ENCODE results near the gene AKAP13.

AKAP13 gene

DNA sequence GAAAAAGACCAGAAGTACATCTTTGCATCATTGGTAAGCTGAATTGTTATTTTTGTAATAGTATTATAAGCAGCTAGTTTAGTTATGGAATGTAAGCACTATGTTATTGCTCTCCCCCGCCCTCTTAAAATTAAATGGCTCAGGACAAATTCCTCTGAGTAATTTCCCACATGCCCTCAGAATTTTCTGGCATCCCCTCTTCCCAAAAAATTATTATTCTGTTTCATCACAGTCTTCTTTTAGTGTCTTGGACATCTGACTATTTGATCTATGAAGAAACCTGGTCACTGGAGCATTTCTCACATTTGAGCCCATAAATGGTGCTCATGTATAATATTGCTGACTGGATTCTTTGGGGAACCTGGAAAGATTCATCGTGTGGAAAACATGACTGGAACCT lies 346.1 kb downstream of the AKAP13 start:
- H3K27ac ChIP-seq = no peak overlapping the region
- H3K9ac ChIP-seq = no peak overlapping the region
- no peak overlapping the region for H3K4me2 ChIP-seq
- no peak overlapping the region for H3K4me3 ChIP-seq
- no peaks in the 10 kb centered on the region for H3K27me3 ChIP-seq
- no peak for TF ChIP-seq Cebpa-rat (IDR thresholded peaks at IDR 0.05)
- H3K9me3 ChIP-seq = no peaks in the 10 kb centered on the region
- H3K4me1 ChIP-seq = no peaks in the 10 kb centered on the region
- H4K20me1 ChIP-seq = no peaks in the 10 kb centered on the region; the same call in 1 of the 2 replicates
- peaks cover 98% of the 10 kb centered on the region for H3K36me3 ChIP-seq

DNA sequence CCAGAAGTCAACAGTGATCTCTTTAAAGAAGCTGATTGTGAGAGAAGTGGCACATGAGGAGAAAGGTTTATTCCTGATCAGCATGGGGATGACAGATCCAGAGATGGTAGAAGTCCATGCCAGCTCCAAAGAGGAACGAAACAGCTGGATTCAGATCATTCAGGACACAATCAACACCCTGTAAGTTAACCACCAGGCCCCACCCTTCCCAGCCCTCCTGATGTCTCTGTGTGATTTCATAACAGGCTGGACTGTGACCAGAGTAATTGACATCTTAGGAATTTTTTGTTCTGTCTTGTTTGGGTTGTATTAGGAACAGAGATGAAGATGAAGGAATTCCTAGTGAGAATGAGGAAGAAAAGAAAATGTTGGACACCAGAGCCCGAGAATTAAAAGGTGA lies 346.7 kb downstream of the AKAP13 start:
- Histone ChIP-seq H3K9ac (no peak overlapping the region), H3K9me3 (no peaks in the 10 kb centered on the region), H3K4me2 (no peak overlapping the region), H4K20me1 (no peaks in the 10 kb centered on the region; the same call in 1 of the 2 replicates), H3K27ac (no peak overlapping the region), H3K4me1 (no peaks in the 10 kb centered on the region), H3K36me3 (peaks cover 98% of the 10 kb centered on the region), H3K4me3 (no peak overlapping the region), H3K27me3 (no peaks in the 10 kb centered on the region)
- no peak for TF ChIP-seq Cebpa-rat (IDR thresholded peaks at IDR 0.05)

DNA sequence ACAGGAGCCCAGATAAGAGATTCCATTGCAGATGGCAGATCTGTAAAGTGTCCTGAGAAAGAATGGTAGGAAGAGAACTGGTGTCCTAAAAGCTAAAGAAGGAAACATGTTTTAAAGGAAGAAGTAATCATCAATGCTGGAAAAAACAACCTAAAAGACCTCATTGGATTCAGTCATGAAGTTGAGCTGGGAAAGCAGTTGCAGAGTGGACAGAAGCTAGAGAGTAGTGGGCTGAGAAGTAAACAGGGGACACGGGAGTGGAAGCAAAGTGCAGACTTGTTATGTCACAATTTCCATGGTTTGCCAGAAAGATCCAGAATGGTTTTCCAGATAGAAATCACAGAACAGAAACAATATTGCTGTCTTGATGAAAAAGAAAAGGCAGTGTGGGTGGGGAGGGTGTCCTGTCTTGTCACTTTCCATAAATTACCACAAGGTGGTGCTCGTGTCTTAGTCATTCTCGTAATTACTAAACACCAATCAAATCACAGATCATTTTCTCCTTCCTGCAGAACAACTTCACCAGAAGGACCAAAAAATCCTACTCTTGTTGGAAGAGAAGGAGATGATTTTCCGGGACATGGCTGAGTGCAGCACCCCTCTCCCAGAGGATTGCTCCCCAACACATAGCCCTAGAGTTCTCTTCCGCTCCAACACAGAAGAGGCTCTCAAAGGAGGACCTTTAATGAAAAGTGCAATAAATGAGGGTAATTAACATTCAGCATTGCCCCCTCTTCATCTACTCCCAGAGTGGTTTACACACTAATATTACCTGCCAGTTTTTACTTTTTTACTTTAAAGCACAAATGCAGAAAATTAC lies 349.8 kb downstream of the AKAP13 start:
- no peak overlapping the region for H3K4me2 ChIP-seq
- peaks cover 14% of the 10 kb centered on the region for H3K9me3 ChIP-seq
- no peak for TF ChIP-seq Cebpa-rat (IDR thresholded peaks at IDR 0.05)
- no peaks in the 10 kb centered on the region for H3K4me1 ChIP-seq
- H3K27me3 ChIP-seq = no peaks in the 10 kb centered on the region
- H3K27ac ChIP-seq = no peak overlapping the region
- H3K9ac ChIP-seq = no peak overlapping the region
- no peaks in the 10 kb centered on the region; the same call in 1 of the 2 replicates for H4K20me1 ChIP-seq
- H3K4me3 ChIP-seq = no peak overlapping the region
- H3K36me3 ChIP-seq = peaks cover 94% of the 10 kb centered on the region

DNA sequence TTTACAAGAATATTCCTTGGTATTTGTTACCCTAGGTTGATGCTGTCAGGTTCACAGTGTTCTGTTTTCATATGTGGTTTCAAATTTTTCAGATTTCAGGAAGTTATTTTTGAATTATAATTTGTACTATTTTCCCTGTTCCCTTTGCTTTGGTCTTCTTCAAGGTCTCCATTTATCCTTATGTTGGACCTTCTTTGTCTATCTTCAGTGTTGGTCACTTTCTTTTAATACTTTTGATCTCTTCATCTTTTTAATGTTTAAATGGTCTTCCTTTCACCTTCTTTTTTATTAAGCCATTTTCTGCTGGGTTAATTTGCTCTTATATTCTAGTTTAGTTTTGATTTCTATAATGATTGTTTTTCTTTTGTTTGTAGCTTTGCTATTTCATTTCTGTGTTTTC lies 353.0 kb downstream of the AKAP13 start:
- TF ChIP-seq Cebpa-rat (IDR thresholded peaks at IDR 0.05) = no peak
- H3K4me2 ChIP-seq = no peak overlapping the region
- no peaks in the 10 kb centered on the region for H3K27me3 ChIP-seq
- no peaks in the 10 kb centered on the region; the same call in 1 of the 2 replicates for H4K20me1 ChIP-seq
- H3K27ac ChIP-seq = no peak overlapping the region
- no peak overlapping the region for H3K9ac ChIP-seq
- H3K9me3 ChIP-seq = peaks cover 14% of the 10 kb centered on the region
- no peaks in the 10 kb centered on the region for H3K4me1 ChIP-seq
- H3K4me3 ChIP-seq = no peak overlapping the region
- H3K36me3 ChIP-seq = peaks cover 94% of the 10 kb centered on the region

DNA sequence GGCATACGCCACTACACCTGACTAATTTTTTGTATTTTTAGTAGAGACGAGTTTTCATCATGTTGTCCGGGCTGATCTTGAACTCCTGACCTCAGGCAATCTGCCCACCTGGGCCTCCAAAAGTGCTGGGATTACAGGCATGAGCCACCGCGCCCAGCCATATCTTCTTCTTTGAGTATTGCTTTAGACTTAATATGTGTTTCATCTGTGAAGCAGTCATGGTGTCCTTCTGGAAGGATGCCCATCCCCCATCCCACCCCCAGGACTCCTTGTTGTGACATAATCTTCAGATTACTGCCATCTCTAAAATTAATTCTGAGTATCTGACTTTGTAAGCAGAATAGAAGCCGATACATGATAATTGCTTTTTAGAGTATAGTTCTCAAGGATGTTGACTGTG lies 356.7 kb downstream of the AKAP13 start:
- Histone ChIP-seq H3K9ac (no peak overlapping the region), H3K4me1 (no peaks in the 10 kb centered on the region), H3K36me3 (peaks cover 84% of the 10 kb centered on the region), H3K4me2 (no peak overlapping the region), H3K27me3 (no peaks in the 10 kb centered on the region), H3K9me3 (peaks cover 14% of the 10 kb centered on the region), H4K20me1 (no peaks in the 10 kb centered on the region), H3K4me3 (no peak overlapping the region), H3K27ac (no peak overlapping the region)
- TF ChIP-seq Cebpa-rat (IDR thresholded peaks at IDR 0.05) = no peak

DNA sequence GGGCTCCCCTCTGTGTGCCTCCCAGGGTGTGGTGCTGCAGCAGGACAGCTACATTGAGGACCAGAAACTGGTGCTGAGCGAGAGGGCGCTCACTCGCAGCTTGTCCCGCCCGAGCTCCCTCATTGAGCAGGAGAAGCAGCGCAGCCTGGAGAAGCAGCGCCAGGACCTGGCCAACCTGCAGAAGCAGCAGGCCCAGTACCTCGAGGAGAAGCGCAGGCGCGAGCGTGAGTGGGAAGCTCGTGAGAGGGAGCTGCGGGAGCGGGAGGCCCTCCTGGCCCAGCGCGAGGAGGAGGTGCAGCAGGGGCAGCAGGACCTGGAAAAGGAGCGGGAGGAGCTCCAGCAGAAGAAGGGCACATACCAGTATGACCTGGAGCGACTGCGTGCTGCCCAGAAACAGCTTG lies 360.6 kb downstream of the AKAP13 start:
- TF ChIP-seq Cebpa-rat (IDR thresholded peaks at IDR 0.05) = no peak
- Histone ChIP-seq H3K9ac (no peak overlapping the region), H3K27ac (no peak overlapping the region), H3K4me1 (no peaks in the 10 kb centered on the region), H3K27me3 (no peaks in the 10 kb centered on the region), H3K36me3 (peaks cover 88% of the 10 kb centered on the region), H3K9me3 (no peaks in the 10 kb centered on the region), H3K4me2 (no peak overlapping the region), H4K20me1 (no peaks in the 10 kb centered on the region), H3K4me3 (no peak overlapping the region)

DNA sequence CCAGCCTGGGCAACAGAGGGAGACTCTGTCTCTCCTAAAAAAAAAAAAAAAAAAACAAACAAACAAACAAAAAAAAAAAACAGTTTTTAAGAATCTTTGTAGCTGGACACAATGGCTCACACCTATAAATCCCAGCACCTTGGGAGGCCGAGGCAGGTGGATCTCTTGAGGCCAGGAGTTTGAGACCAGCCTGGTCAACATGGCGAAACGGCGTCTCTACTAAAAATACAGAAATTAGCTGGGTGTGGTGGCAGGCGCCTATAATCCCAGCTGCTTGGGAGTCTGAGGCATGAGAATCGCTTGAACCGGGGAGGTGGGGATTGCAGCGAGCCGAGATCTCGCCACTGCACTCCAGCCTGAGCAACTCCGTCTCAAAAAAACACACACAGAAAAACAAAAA lies 361.3 kb downstream of the AKAP13 start:
- H3K4me1 ChIP-seq = no peaks in the 10 kb centered on the region
- no peak overlapping the region for H3K4me2 ChIP-seq
- no peak for TF ChIP-seq Cebpa-rat (IDR thresholded peaks at IDR 0.05)
- H3K9me3 ChIP-seq = no peaks in the 10 kb centered on the region
- peaks cover 88% of the 10 kb centered on the region for H3K36me3 ChIP-seq
- H3K27ac ChIP-seq = no peak overlapping the region
- H3K4me3 ChIP-seq = no peak overlapping the region
- H4K20me1 ChIP-seq = no peaks in the 10 kb centered on the region
- no peaks in the 10 kb centered on the region for H3K27me3 ChIP-seq
- no peak overlapping the region for H3K9ac ChIP-seq

DNA sequence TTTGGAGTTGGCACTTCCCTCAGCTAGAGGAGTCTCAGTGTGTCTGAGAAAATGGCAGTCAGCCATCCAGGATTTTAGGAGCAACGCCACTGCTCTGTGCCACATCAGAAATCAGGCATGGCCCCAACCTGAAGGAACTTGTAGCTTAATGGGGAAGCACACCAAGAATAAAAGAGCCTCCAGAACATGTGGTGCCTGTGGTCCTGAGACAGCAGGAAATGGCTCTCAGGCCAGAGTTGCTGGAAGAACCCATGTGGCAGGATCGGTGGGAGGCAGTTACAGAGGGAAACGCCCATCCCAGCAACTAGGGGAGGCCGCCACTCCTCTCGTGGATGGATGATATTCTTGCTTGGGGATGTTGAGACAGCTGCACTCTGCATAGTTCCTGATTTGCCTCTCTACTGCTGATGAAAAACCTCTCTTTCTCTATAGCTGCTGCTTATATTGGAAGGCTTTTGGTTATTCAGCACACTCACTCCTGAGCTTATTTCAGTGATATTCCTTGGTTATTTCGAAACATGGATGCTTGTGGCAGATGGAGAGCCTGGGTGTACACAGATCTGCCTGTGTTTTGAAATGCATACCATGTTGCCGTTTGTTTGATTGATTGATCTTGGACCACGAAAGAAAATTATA lies 361.9 kb downstream of the AKAP13 start:
- H3K27ac ChIP-seq = no peak overlapping the region
- TF ChIP-seq Cebpa-rat (IDR thresholded peaks at IDR 0.05) = no peak
- H3K9me3 ChIP-seq = no peaks in the 10 kb centered on the region
- no peaks in the 10 kb centered on the region for H3K4me1 ChIP-seq
- no peak overlapping the region for H3K9ac ChIP-seq
- H3K4me3 ChIP-seq = no peak overlapping the region
- no peaks in the 10 kb centered on the region for H4K20me1 ChIP-seq
- H3K4me2 ChIP-seq = no peak overlapping the region
- H3K36me3 ChIP-seq = peaks cover 88% of the 10 kb centered on the region
- H3K27me3 ChIP-seq = no peaks in the 10 kb centered on the region

DNA sequence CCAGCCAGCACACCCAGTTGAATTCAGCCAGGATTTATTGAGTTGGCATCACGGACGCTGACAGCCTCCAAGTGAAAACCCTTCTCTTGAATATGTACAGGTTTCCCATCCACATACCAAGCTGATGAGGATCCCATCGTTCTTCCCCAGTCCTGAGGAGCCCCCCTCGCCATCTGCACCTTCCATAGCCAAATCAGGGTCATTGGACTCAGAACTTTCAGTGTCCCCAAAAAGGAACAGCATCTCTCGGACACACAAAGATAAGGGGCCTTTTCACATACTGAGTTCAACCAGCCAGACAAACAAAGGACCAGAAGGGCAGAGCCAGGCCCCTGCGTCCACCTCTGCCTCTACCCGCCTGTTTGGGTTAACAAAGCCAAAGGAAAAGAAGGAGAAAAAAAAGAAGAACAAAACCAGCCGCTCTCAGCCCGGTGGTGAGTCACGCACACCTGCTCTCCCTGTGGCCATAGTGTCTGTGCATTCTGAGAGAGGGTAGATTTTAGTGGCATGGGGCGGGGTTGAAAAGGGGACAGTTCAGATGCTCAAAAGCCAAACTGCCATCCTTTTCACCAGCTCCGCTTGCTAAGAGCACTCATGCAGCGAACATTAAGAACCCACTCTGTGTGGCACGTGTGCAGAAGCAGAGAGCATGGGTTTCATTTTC lies 363.1 kb downstream of the AKAP13 start:
- H3K27me3 ChIP-seq = no peaks in the 10 kb centered on the region
- no peaks in the 10 kb centered on the region for H4K20me1 ChIP-seq
- no peak overlapping the region for H3K27ac ChIP-seq
- no peaks in the 10 kb centered on the region for H3K9me3 ChIP-seq
- H3K4me2 ChIP-seq = no peak overlapping the region
- H3K36me3 ChIP-seq = peaks cover 89% of the 10 kb centered on the region
- no peak for TF ChIP-seq Cebpa-rat (IDR thresholded peaks at IDR 0.05)
- no peak overlapping the region for H3K4me3 ChIP-seq
- no peak overlapping the region for H3K9ac ChIP-seq
- H3K4me1 ChIP-seq = no peaks in the 10 kb centered on the region

DNA sequence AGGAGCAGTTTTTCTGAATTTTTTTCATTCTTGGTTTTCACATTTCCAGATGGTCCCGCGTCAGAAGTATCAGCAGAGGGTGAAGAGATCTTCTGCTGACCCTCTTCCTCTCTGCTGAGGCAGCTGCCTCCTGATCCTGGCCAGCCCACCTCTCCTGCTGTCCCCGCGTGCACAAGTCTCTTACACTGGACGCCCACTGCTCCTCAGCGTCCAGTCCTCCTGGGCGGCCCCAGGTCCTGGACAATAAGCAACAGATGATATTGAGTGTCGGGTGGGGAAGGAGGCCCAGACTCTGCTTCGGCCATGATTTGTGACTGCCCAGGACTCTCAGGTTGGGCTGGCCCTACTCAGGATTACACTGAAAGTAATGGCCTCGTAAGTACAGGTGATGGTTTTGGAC lies 364.2 kb downstream of the AKAP13 start:
- H3K9ac ChIP-seq = no peak overlapping the region
- H3K36me3 ChIP-seq = peaks cover 99% of the 10 kb centered on the region
- no peak for TF ChIP-seq Cebpa-rat (IDR thresholded peaks at IDR 0.05)
- no peaks in the 10 kb centered on the region for H3K27me3 ChIP-seq
- H3K4me2 ChIP-seq = no peak overlapping the region
- no peak overlapping the region for H3K4me3 ChIP-seq
- no peaks in the 10 kb centered on the region for H4K20me1 ChIP-seq
- no peaks in the 10 kb centered on the region for H3K9me3 ChIP-seq
- no peak overlapping the region for H3K27ac ChIP-seq
- H3K4me1 ChIP-seq = no peaks in the 10 kb centered on the region

All from BLaER1 (cell line).